K562 (cell line): Measurements from ENCODE around the gene ACP1. TPM values are rescaled to one million over a fixed set of nuclear protein-coding genes. Genes with fewer than 3 reads are reported as not detected.

Experiments used
- BRD4 ChIP-seq: fragments of 200-600 bp; sonication (generic); IDR thresholded peaks from 2 replicates; pipeline ENCODE4 v1.6.1; 2017; ENCODE audit warnings: inconsistent platforms
- CHD1 ChIP-seq: fragments of 200-600 bp; sonication (generic); IDR thresholded peaks from one replicate; pipeline ENCODE4 v1.6.1; 2012; ENCODE audit warnings: mild to moderate bottlenecking, moderate library complexity, low read length, inconsistent platforms
- FOXA1 ChIP-seq: fragments of 450-650 bp; IDR thresholded peaks from 2 replicates; pipeline ENCODE4 v1.6.1; 2016; ENCODE audit warnings: mild to moderate bottlenecking, borderline replicate concordance
- GABPB1 ChIP-seq: sonication (generic); formaldehyde crosslinking; IDR thresholded peaks from 2 replicates; pipeline ENCODE4 v1.8.0; 2022; ENCODE audit warnings: mild to moderate bottlenecking, missing genetic modification reagents
- GTF2A2 ChIP-seq: IDR thresholded peaks from 2 replicates; pipeline ENCODE4 v1.6.1; 2016; ENCODE audit warnings: mild to moderate bottlenecking, missing genetic modification characterization, missing compliant biosample characterization
- HOXB6 ChIP-seq: fragments of 250-450 bp; sonication (Bioruptor Pico); IDR thresholded peaks from 2 replicates; pipeline ENCODE4 v1.5.1; 2022; ENCODE audit warnings: mild to moderate bottlenecking, borderline replicate concordance
- JUNB ChIP-seq: fragments of 450-650 bp; formaldehyde crosslinking; conservative IDR thresholded peaks from 2 replicates; pipeline ENCODE4 v1.4.0; 2020; ENCODE audit warnings: mild to moderate bottlenecking
- MAX ChIP-seq: sonication (generic); formaldehyde crosslinking; IDR thresholded peaks from 2 replicates; pipeline ENCODE4 v1.9.0; 2022; ENCODE audit warnings: mild to moderate bottlenecking, missing genetic modification reagents
- MYC ChIP-seq, 2 experiments: fragments of 250-450 bp in 1 of 2; sonication (Bioruptor Pico) in 1 of 2; IDR thresholded peaks; 2 replicates each; pipeline versions ENCODE4 v1.5.1 to v1.6.1; 2012 to 2021; ENCODE audit warnings: low read depth in 2 of 2, borderline replicate concordance in 1 of 2, improper control_type of control experiment in 1 of 2, low read length in 1 of 2, mild to moderate bottlenecking in 1 of 2, moderate library complexity in 1 of 2
- PCBP1 ChIP-seq: fragments of 200-400 bp; formaldehyde crosslinking; IDR thresholded peaks from 2 replicates; pipeline ENCODE4 v1.6.1; 2018; ENCODE audit warnings: mild to moderate bottlenecking, low read depth, low read length; ENCODE audit not compliant: poor library complexity, severe bottlenecking
- PRPF4 ChIP-seq: fragments of 200-400 bp; formaldehyde crosslinking; IDR thresholded peaks from one replicate; pipeline ENCODE4 v1.6.1; 2017; ENCODE audit warnings: low read length, low read depth, mild to moderate bottlenecking; ENCODE audit not compliant: insufficient read depth, poor library complexity, severe bottlenecking
- RB1 ChIP-seq: fragments of 450-650 bp; IDR thresholded peaks from 2 replicates; pipeline ENCODE4 v1.6.1; 2017; ENCODE audit warnings: low read depth, mild to moderate bottlenecking
- SRSF7 ChIP-seq: fragments of 200-400 bp; formaldehyde crosslinking; optimal IDR thresholded peaks from 2 replicates; pipeline ENCODE3; 2017; ENCODE audit warnings: mild to moderate bottlenecking, low read depth, low read length
- TBL1XR1 ChIP-seq, 2 experiments: IDR thresholded peaks; 2 replicates each; pipeline ENCODE4 v1.6.1; 2012; ENCODE audit warnings: improper control_type of control experiment in 2 of 2, low read length in 2 of 2, mild to moderate bottlenecking in 1 of 2
- TCF7L2 ChIP-seq: fragments of 150-350 bp; IDR thresholded peaks from 2 replicates; pipeline ENCODE4 v1.6.1; 2016; ENCODE audit warnings: low read depth, mild to moderate bottlenecking, low read length, moderate library complexity
- ZBTB34 ChIP-seq: fragments of 250-450 bp; sonication (Bioruptor Pico); IDR thresholded peaks from 2 replicates; pipeline ENCODE4 v1.8.0; 2021; ENCODE audit warnings: mild to moderate bottlenecking, moderate library complexity
- ZNF668 ChIP-seq: fragments of 250-450 bp; sonication (Bioruptor Pico); IDR thresholded peaks from 2 replicates; pipeline ENCODE4 v1.8.0; 2022; ENCODE audit warnings: mild to moderate bottlenecking, inconsistent platforms
- ZNF79 ChIP-seq: fragments of 250-450 bp; sonication (Bioruptor Pico); IDR thresholded peaks from 2 replicates; pipeline ENCODE4 v1.4.0; 2020; ENCODE audit warnings: low read depth, mild to moderate bottlenecking, moderate library complexity
- polyA plus RNA-seq, 8 experiments: library from polyadenylated mRNA; depleted of rRNA in 4 of 8; stranded (reverse) in 5 of 8; unstranded in 3 of 8; fragments of >200 nt; fragmentation: Nextera tagmentation in 2 of 8; fragmentation: Illumina TruSeq in 1 of 8; extraction: Ambion mirVana in 2 of 8; extraction: Trizol in 1 of 8; gene quantifications; 2 replicates each; pipeline versions ENCODE4 v1.2.1 to v1.2.3, GENCODE V29; 2011 to 2014; ENCODE audit warnings: inconsistent platforms in 1 of 8, missing spikeins in 1 of 8
- total RNA-seq, 7 experiments: library from RNA; depleted of rRNA in 6 of 7; stranded (reverse); fragments of >200 nt in 6 of 7; fragmentation: Illumina TruSeq in 2 of 7; extraction: Trizol in 2 of 7; gene quantifications; 2 replicates each; pipeline versions ENCODE4 v1.2.1 to v1.2.3, GENCODE V29; 2011 to 2021; ENCODE audit warnings: low replicate concordance in 1 of 7
- TF ChIP-seq, protein P1 (sequence below): fragments of 450-650 bp; IDR thresholded peaks from 2 replicates; pipeline ENCODE4 v1.6.1; 2017; ENCODE audit warnings: antibody characterized with exemption, mild to moderate bottlenecking

The ACP1 gene
- total and polyA plus RNA-seq, 9 of the 15 experiments (the other 6 are each of a cell fraction or from before 2014, with no cell fraction given) = 139 to 493 (median 189) TPM

DNA sequence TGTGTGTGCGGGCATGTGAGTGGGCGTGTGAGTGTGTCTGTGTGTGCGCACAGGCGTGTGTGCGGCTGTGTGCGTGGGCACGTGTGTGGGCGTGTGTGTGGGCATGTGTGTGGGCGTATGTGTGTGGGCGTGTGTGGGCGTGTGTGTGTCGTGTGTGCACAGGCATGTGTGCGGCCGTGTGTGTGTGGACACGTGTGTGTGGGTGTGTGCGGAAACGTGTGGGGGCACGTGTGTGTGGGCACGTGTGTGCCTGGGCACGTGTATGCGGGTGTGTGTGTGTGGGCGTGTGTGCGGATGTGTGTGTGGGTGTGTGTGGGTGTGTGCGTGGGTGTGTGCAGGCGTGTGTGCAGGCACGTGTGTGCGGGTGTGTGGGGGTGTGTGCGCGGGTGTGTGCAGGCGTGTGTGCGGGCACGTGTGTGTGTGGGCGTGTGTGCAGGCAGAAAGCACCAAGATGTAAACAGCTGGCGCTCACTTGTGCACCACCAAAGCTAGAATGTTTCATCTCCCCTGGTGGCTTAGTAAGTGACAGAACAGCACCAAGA, 54.4 kb downstream of the ACP1 start (continued):
- TF ChIP-seq MYC (IDR thresholded peaks at IDR 0.05; ENCODE audit: low read depth, low read length) = no peak
- no peak for TF ChIP-seq MYC (CRISPR knock-in tag; IDR thresholded peaks at IDR 0.05; ENCODE audit: borderline replicate concordance, low read depth)
- no peak for TF ChIP-seq ZBTB34 (CRISPR knock-in tag)
- TF ChIP-seq RB1 = no peak
- no peak for TF ChIP-seq ZNF668 (CRISPR knock-in tag)
- no peak for TF ChIP-seq GTF2A2 (tag)
- no peak for TF ChIP-seq HOXB6 (CRISPR knock-in tag)
- TF ChIP-seq PRPF4 = no peak
- no peak for TF ChIP-seq CHD1
- TF ChIP-seq TCF7L2 = no peak
- TF ChIP-seq SRSF7 = peak; percentile 58
- 0 out of 2 replicates have a peak, but pooled peaks have one; percentile 3 for TF ChIP-seq MAX
- TF ChIP-seq FOXA1 = no peak
- TF ChIP-seq ZNF79 (CRISPR knock-in tag) = no peak
- no peak for TF ChIP-seq JUNB (CRISPR knock-in tag)
- TF ChIP-seq GABPB1 (CRISPR knock-in tag) = no peak
- no peak for TF ChIP-seq TBL1XR1 (IDR thresholded peaks at IDR 0.05; ENCODE audit: low read length in 2 of 2)
- TF ChIP-seq PCBP1 = peak; percentile 20
- TF ChIP-seq BRD4 = no peak
- TF ChIP-seq, protein P1, sequence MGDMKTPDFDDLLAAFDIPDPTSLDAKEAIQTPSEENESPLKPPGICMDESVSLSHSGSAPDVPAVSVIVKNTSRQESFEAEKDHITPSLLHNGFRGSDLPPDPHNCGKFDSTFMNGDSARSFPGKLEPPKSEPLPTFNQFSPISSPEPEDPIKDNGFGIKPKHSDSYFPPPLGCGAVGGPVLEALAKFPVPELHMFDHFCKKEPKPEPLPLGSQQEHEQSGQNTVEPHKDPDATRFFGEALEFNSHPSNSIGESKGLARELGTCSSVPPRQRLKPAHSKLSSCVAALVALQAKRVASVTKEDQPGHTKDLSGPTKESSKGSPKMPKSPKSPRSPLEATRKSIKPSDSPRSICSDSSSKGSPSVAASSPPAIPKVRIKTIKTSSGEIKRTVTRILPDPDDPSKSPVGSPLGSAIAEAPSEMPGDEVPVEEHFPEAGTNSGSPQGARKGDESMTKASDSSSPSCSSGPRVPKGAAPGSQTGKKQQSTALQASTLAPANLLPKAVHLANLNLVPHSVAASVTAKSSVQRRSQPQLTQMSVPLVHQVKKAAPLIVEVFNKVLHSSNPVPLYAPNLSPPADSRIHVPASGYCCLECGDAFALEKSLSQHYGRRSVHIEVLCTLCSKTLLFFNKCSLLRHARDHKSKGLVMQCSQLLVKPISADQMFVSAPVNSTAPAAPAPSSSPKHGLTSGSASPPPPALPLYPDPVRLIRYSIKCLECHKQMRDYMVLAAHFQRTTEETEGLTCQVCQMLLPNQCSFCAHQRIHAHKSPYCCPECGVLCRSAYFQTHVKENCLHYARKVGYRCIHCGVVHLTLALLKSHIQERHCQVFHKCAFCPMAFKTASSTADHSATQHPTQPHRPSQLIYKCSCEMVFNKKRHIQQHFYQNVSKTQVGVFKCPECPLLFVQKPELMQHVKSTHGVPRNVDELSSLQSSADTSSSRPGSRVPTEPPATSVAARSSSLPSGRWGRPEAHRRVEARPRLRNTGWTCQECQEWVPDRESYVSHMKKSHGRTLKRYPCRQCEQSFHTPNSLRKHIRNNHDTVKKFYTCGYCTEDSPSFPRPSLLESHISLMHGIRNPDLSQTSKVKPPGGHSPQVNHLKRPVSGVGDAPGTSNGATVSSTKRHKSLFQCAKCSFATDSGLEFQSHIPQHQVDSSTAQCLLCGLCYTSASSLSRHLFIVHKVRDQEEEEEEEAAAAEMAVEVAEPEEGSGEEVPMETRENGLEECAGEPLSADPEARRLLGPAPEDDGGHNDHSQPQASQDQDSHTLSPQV = no peak
